HG03039 (cell line): ENCODE results near the gene CYTH4.
"Not testable (repeated sequence)": the region's sequence is repeated elsewhere in the genome, so short reads cannot be mapped to it uniquely, and the experiment has no call there.

ENCODE experiments used
- ATAC-seq: cut with Tn5 transposase; IDR thresholded peaks from one replicate; pipeline ENCODE4 v1.9.1; 2021; ENCODE audit warnings: mild to moderate bottlenecking, moderate library complexity; ENCODE audit not compliant: unreplicated experiment

CYTH4 gene

GRCh38 chr22:37245740-37246139, 36.6 kb upstream of the CYTH4 start:
- no peak for ATAC-seq

GRCh38 chr22:37248251-37248650, 34.1 kb upstream of the CYTH4 start:
- ATAC-seq: no peak

- ATAC-seq: no peak
Measured at GRCh38 chr22:37249986-37250385, 32.3 kb upstream of the CYTH4 start.

DNA sequence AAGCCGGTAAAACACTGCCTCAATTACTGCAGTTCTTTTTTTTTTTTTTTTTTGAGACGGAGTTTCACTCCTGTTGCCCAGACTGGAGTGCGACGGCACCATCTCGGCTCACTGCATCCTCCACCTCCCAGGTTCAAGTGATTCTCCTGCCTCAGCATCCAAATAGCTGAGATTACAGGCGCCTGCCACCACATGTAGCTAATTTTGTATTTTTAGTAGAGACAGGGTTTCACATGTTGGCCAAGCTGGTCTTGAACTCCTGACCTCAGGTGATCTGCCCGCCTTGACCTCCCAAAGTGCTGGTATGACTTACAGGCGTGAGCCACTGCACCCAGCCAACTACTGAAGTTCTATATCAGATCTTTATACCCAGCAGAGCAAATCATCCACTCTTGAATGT, 30.5 kb upstream of the CYTH4 start:
- ATAC-seq: not testable (repeated sequence)

- no peak for ATAC-seq
Measured at GRCh38 chr22:37253126-37253660, 29.1 kb upstream of the CYTH4 start.

- ATAC-seq: no peak
Measured at GRCh38 chr22:37254209-37254866, 28.0 kb upstream of the CYTH4 start.

- no peak for ATAC-seq
Measured at GRCh38 chr22:37254867-37255233, 27.5 kb upstream of the CYTH4 start.

GRCh38 chr22:37255558-37256006, 26.7 kb upstream of the CYTH4 start:
- ATAC-seq: no peak

DNA sequence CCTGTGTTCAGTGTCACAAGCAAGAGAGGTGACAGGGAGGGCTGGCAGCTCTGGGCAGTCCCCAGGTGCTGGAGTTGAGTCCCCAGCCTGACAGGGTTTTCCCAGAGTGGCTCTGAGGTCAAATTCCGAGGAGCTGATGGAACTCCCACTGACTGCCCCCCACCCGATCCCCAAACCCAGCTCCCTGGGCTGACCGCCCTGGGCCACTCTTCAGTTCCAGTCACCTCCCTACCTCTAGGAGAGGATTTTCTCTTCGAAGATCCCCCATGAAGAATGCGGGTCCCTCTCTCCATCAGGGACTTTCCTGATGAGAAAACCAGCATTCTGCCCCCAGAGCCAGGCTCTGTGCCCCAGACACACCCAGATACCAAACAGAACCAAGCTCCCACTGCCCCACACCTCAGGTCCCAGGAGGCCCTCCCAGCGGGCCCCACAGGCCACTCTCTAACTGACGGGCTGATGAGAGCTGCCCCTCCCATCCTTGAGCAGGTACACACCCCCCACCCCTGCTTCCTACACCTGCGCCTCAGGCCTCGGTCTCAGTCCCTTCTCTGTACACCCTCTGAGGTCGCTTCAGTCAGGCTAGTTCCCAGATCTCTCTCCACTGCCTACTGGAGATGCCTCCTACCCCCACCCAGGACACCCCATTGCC, 26.1 kb upstream of the CYTH4 start:
- ATAC-seq: no peak

GRCh38 chr22:37258005-37258752, 24.1 kb upstream of the CYTH4 start:
- no peak for ATAC-seq

DNA sequence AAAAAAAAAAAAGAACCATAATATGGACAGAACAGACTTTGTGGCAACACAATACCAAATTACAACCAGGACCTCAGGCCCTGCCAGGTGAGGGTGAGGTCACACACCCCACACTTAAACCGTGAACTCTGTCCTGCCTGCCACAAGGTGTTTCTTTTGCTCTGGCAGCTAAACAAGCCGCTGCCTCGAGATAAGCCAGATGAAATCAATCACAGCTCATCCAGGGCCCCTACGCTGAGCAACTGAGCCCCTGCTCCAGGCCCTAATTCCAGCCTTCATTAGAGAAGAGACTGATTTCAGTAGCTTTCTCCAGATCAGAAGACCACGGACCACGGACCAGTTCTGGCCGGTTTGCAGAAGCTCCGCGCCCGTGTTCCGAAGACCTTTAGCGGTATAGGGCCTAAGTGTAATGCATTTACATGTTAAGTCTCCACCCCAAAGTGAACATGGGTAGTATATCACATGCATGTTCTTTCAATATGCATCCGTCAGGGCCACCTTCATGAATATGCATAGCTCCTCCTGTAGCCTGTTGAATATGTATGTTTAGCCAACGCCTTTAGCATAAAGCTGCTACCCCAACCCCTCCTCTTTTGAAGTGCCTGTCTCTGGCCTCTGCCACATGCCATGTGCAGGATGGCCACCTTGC, 23.4 kb upstream of the CYTH4 start:
- no peak for ATAC-seq

DNA sequence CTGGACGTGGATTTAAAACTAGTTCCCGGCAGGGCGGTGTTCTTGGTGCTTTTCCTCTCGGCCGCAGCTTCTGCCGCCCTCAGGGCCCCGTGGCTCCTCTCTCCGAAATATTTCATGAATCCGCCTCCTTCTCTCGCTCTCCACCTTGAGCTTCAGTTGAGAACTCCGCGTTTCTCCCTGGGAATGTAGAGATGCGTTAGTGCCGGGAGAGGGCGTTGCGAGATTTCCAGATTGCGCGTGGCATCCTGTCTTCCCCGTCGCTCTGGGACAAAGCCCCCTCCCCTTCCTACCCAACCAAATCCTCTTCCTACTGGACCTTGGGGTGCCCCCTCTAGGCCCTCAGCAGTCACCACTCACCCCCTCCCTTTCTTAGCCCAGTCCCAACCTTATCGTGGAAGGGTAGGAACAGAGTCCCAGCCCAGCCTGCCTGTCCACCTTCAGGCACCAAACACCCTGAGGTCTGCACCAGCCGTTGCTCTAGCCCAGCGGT, 22.7 kb upstream of the CYTH4 start:
- no peak for ATAC-seq

DNA sequence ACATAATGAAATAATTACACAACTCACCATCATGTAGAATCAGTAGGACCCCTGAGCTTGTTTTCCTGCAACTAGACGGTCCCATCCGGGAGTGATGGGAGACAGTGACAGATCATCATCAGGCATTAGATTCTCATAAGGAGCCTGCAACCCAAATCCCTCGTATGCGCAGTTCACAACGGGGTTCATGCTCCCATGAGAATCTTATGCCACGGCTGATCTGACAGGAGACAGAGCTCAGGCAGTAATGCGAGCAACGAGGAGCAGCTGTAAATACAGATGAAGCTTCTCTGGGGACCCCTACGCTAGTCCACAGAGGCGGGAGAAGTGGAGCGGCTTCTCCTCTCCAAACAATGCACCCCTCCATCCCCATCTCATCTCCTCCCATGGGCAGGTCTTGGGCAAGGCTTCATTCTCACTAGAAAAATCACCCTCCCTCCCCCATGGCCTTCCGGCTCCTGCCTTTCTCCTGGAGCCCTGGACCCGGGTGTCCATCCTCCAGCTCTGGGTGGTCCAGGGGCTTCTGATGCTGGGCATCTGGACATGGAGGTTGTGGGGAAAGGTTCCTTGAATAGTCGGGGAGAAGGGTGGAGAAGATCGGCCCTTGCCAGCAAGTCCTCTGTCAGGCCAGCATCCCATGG, 22.0 kb upstream of the CYTH4 start:
- ATAC-seq: no peak

- ATAC-seq: no peak
Measured at GRCh38 chr22:37260901-37261336, 21.4 kb upstream of the CYTH4 start.

GRCh38 chr22:37262346-37262745, 20.0 kb upstream of the CYTH4 start:
- ATAC-seq: no peak

DNA sequence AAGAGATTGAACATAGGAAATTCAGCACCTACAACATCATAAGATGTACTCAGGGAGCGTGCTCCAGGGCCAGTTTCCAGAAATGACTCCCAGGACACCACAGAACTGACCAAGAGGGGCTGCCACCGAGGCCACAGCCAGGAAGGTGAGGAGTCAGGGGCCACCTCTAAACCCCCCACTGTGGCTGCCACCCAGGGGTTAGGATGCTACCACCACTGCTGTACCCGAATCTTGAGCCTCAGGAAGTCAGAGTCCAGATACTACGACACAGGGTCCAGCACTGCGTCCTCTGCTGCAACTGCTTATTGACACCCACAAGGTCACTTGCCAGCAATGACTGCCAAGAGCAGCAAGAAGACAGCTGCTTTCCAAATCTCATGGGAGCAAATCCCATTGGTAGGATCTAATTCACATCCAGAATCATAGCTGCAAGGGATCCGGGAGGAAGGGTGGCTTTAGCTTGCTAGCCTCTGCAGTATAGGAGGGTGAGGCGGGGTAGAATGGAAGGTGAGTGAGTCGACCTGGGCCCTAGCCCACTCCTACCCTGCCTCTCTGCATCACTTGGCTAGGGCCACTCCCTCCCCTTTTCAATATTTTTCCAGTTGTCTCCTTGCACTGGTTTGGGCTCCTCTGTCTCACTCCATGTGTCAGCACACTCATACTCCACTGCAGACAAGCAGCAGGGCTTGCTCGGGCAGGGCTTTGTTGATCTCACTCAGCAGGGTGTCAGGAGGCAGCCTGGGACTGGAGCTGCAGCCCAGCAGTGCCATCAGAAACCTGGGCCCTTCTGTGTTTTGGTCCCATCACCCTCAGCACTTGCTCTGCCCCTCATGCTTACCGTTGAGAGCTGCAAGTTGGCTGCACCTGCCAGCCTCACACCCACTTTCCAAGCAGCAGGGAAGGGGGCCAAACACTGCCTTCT, 18.1 kb upstream of the CYTH4 start:
- ATAC-seq: no peak

DNA sequence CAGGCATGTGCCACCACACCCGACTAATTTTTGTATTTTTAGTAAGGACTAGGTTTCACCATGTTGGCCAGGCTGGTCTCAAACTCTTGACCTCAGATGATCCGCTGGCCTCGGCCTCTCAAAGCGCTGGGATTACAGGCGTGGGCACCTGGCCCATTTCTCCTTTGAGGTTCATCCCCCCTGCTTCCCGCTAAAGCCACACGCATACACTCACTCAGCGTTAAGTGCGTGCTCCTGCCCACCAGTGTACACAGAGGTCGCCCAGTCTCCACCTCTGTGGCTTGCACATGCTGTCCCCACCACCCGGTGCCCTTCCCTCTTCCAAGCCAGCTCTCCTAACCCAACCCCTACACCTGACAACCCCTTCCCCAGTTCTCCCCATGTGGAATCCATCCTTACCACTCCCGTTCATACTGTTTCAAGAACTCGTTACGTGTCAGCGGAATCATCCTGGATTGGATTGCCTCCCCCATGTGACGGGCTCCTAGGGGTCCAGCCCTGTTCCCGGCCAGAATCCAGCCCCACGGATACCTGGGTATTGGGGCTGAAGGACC, 15.7 kb upstream of the CYTH4 start:
- no peak for ATAC-seq

DNA sequence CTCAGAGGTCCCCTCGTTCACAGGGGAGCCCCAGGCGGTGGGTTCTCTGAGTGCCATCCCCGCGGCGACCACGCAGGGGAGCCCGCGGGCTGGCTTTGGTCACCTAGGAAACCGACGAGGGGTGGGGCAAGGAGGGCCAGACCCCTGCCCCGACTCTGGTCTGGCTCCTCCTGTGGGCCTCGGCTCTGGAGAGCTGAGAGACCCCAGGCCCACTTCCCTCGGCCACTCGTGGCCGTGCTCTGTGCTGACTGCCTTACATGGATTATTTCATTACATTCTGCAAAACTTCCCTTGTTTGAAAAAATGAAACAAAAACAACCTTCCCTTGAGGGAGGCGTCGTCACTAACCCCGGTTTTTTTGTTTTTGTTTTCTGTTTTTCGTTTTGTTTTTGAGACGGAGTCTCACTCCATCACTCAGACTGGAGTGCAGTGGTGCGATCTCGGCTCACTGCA, 15.1 kb upstream of the CYTH4 start:
- ATAC-seq: peak; percentile 72
